Liver (tissue), 9 donors: Measurements from ENCODE around the gene COL4A1. TPM values are rescaled to one million over a fixed set of nuclear protein-coding genes. Genes with fewer than 3 reads are reported as not detected.

Experiments used
- DNase-seq: peaks from one replicate; pipeline ENCODE4 v3.0.0-alpha.2; 2017; ENCODE audit warnings: low spot score
- H3K27ac ChIP-seq, 2 donors: one replicate each; pipeline ENCODE4 v1.7.0; 2013; ENCODE audit warnings: inconsistent platforms in 2 of 2, low read length in 2 of 2, control low read depth in 1 of 2, low read depth in 1 of 2, mild to moderate bottlenecking in 1 of 2
- H3K27me3 ChIP-seq, 4 donors: one replicate each; pipeline versions ENCODE4 v1.6.1 to v1.7.0; 2013; ENCODE audit warnings: low read length in 3 of 4, inconsistent platforms in 1 of 4, mild to moderate bottlenecking in 1 of 4, moderate library complexity in 1 of 4; ENCODE audit not compliant: control insufficient read depth in 4 of 4, insufficient read depth in 4 of 4
- H3K36me3 ChIP-seq, 4 donors: one replicate each; pipeline versions ENCODE4 v1.6.1 to v1.7.0; 2013; ENCODE audit warnings: low read length in 3 of 4, mild to moderate bottlenecking in 3 of 4, low read depth in 1 of 4, moderate library complexity in 1 of 4; ENCODE audit not compliant: control insufficient read depth in 4 of 4, insufficient read depth in 3 of 4
- H3K4me1 ChIP-seq, 4 donors: one replicate each; pipeline versions ENCODE4 v1.6.1 to v1.7.0; 2013; ENCODE audit warnings: low read length in 3 of 4, mild to moderate bottlenecking in 3 of 4, moderate library complexity in 1 of 4; ENCODE audit not compliant: control insufficient read depth in 4 of 4, insufficient read depth in 4 of 4
- H3K4me3 ChIP-seq, 3 donors: one replicate each; pipeline versions ENCODE4 v1.6.1 to v1.7.0; 2013; ENCODE audit warnings: low read length in 3 of 3, control low read depth in 1 of 3, low read depth in 1 of 3, mild to moderate bottlenecking in 1 of 3
- H3K9ac ChIP-seq, 2 donors: one replicate each; pipeline ENCODE4 v1.7.0; 2013; ENCODE audit warnings: low read length in 2 of 2, mild to moderate bottlenecking in 2 of 2, moderate library complexity in 2 of 2, control low read depth in 1 of 2, low read depth in 1 of 2
- H3K9me3 ChIP-seq, 4 donors: one replicate each; pipeline versions ENCODE4 v1.6.1 to v1.7.0; 2013; ENCODE audit warnings: low read length in 3 of 4; ENCODE audit not compliant: control insufficient read depth in 4 of 4
- EGR1 ChIP-seq, 2 donors: IDR thresholded peaks; 2 replicates each; pipeline ENCODE4 v1.6.1; 2016 to 2018; ENCODE audit warnings: antibody characterized with exemption in 2 of 2, low read depth in 2 of 2
- FOXA1 ChIP-seq: IDR thresholded peaks from 2 replicates; pipeline ENCODE4 v1.6.1; 2016; ENCODE audit warnings: antibody characterized with exemption
- FOXA2 ChIP-seq: IDR thresholded peaks from 2 replicates; pipeline ENCODE4 v1.6.1; 2016; ENCODE audit warnings: antibody characterized with exemption
- HNF4A ChIP-seq, 2 donors: conservative IDR thresholded peaks; 2 replicates each; pipeline ENCODE4 v1.6.1; 2016; ENCODE audit warnings: antibody characterized with exemption in 2 of 2, mild to moderate bottlenecking in 2 of 2
- HNF4G ChIP-seq: IDR thresholded peaks from 2 replicates; pipeline ENCODE4 v1.6.1; 2016; ENCODE audit warnings: antibody characterized with exemption
- JUND ChIP-seq, 2 donors: IDR thresholded peaks; 2 replicates each; pipeline ENCODE4 v1.6.1; 2016; ENCODE audit warnings: antibody characterized with exemption in 2 of 2
- RXRA ChIP-seq, 2 donors: IDR thresholded peaks; 2 replicates each; pipeline ENCODE4 v1.6.1; 2017 to 2018; ENCODE audit warnings: antibody characterized with exemption in 2 of 2, mild to moderate bottlenecking in 1 of 2
- TAF1 ChIP-seq: conservative IDR thresholded peaks from 2 replicates; pipeline ENCODE4 v1.6.1; 2016; ENCODE audit warnings: antibody characterized with exemption, mild to moderate bottlenecking
- WGBS: extraction: QIAGEN DNeasy Blood & Tissue Kit; methylation state at CpG from one replicate; pipeline ENCODE4 v1.1.7; 2013; 5-methylcytosine and 5-hydroxymethylcytosine counted together
- polyA plus RNA-seq, 2 donors: library from polyadenylated mRNA; stranded (reverse) in 1 of 2; unstranded in 1 of 2; fragments of 200-250 nt in 1 of 2; fragments of >200 nt in 1 of 2; fragmentation: Nextera tagmentation in 1 of 2; extraction: Ambion mirVana in 1 of 2; gene quantifications; one replicate each; pipeline versions ENCODE4 v1.2.1 to v1.2.3, GENCODE V29; 2013 to 2015
- total RNA-seq, 2 donors: library from RNA; depleted of rRNA; stranded (reverse); fragments of >200 nt; gene quantifications; one replicate each; pipeline ENCODE4 v1.2.3, GENCODE V29; 2014
- TF ChIP-seq, protein P1 (sequence below): fragments of 150-350 bp; IDR thresholded peaks from 2 replicates; pipeline ENCODE4 v1.5.1; 2017; ENCODE audit warnings: improper control_type of control experiment, low read depth, low read length; ENCODE audit not compliant: missing input control
- TF ChIP-seq, protein P2 (sequence below): IDR thresholded peaks from 2 replicates; pipeline ENCODE4 v1.6.1; 2016; ENCODE audit warnings: antibody characterized with exemption
- TF ChIP-seq, protein P3 (sequence below): IDR thresholded peaks from 2 replicates; pipeline ENCODE4 v1.6.1; 2016; ENCODE audit warnings: antibody characterized with exemption
- TF ChIP-seq, protein P4 (sequence below): IDR thresholded peaks from 2 replicates; pipeline ENCODE4 v1.6.1; 2016; ENCODE audit warnings: antibody characterized with exemption, mild to moderate bottlenecking
- donor health status: healthy.
- donor health status: healthy.
- donor health status: healthy.
- donor health status: healthy.
- donor health status: healthy.

COL4A1 gene
- total and polyA plus RNA-seq, 4 donors: 5.0 to 68.5 (median 37.9) TPM

DNA sequence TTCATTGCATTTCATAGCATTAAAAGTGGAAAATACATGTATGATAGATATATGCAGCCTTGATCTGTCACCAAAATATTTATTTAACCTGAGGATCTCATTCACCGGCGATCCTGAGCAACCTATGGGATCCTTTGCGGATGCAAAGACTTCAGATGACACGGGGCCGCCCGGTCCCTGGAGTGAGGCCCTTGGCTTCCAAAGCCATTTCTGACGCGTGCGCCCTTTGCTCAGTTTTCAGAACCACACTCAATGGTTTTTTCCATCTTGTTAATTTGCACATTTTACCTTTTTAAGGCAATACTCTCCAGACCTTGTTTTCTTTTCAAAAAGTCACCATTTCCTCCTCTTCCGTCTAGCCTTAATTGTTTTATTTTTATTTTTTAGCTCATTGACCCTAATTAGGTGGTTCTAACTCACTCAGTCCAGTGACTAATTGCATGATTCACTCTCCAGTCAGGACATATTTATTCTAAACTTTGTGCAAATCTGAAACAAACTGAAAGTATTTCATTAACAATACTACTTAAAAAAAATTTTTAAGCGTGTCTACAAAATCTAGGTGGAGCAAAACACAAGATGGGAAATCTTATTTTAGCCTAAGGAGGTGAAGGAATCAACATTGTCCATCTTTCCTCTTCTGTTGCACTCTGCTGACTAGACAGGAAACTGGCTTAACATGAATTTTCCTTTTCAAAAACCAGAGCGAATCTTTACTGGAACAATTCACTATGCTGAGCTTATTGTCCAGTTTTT lies 47.9 kb downstream of the COL4A1 start:
- Histone ChIP-seq H3K9me3 (no peaks in the 10 kb centered on the region), H3K4me1 (peaks cover 0 to 2% (median 0%) of the 10 kb centered on the region in 4 donors), H3K27me3 (no peaks in the 10 kb centered on the region), H3K9ac (no peak overlapping the region), H3K36me3 (no peaks in the 10 kb centered on the region), H3K27ac (no peak overlapping the region), H3K4me3 (no peak overlapping the region)
- 85% methylated on average over 12 of the region's 12 CpGs for WGBS
- TF ChIP-seq EGR1 (IDR thresholded peaks at IDR 0.05; ENCODE audit: low read depth in 2 of 2) (no peak), JUND (IDR thresholded peaks at IDR 0.05) (no peak), RXRA (IDR thresholded peaks at IDR 0.05) (no peak), HNF4G (no peak), TAF1 (no peak), FOXA1 (no peak), HNF4A (conservative IDR thresholded peaks at IDR 0.05) (no peak), FOXA2 (no peak)
- TF ChIP-seq, protein P1, sequence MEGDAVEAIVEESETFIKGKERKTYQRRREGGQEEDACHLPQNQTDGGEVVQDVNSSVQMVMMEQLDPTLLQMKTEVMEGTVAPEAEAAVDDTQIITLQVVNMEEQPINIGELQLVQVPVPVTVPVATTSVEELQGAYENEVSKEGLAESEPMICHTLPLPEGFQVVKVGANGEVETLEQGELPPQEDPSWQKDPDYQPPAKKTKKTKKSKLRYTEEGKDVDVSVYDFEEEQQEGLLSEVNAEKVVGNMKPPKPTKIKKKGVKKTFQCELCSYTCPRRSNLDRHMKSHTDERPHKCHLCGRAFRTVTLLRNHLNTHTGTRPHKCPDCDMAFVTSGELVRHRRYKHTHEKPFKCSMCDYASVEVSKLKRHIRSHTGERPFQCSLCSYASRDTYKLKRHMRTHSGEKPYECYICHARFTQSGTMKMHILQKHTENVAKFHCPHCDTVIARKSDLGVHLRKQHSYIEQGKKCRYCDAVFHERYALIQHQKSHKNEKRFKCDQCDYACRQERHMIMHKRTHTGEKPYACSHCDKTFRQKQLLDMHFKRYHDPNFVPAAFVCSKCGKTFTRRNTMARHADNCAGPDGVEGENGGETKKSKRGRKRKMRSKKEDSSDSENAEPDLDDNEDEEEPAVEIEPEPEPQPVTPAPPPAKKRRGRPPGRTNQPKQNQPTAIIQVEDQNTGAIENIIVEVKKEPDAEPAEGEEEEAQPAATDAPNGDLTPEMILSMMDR: no peak
- TF ChIP-seq, protein P2, sequence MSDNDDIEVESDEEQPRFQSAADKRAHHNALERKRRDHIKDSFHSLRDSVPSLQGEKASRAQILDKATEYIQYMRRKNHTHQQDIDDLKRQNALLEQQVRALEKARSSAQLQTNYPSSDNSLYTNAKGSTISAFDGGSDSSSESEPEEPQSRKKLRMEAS: no peak
- TF ChIP-seq, protein P3, sequence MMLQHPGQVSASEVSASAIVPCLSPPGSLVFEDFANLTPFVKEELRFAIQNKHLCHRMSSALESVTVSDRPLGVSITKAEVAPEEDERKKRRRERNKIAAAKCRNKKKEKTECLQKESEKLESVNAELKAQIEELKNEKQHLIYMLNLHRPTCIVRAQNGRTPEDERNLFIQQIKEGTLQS: no peak
- no peak for DNase-seq

DNA sequence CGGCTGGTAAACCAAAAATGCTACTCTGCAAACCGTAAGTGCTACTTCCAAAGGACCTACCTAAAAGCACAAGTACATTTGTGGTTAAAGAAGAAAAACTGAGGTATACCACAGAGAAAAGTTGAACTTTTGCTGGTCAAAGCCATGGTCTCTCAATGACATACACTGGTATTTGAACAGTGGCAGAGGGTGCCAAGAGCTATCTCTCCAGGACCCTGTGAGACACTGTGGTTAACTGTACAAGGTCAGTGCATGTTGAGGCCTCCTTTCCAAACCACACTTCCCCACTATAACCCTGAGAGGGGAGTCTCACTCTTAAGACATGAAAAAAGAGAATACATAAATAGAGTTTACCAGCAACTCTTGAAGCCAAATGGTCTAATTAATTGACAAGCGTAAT lies 49.5 kb downstream of the COL4A1 start:
- TF ChIP-seq, protein P4, sequence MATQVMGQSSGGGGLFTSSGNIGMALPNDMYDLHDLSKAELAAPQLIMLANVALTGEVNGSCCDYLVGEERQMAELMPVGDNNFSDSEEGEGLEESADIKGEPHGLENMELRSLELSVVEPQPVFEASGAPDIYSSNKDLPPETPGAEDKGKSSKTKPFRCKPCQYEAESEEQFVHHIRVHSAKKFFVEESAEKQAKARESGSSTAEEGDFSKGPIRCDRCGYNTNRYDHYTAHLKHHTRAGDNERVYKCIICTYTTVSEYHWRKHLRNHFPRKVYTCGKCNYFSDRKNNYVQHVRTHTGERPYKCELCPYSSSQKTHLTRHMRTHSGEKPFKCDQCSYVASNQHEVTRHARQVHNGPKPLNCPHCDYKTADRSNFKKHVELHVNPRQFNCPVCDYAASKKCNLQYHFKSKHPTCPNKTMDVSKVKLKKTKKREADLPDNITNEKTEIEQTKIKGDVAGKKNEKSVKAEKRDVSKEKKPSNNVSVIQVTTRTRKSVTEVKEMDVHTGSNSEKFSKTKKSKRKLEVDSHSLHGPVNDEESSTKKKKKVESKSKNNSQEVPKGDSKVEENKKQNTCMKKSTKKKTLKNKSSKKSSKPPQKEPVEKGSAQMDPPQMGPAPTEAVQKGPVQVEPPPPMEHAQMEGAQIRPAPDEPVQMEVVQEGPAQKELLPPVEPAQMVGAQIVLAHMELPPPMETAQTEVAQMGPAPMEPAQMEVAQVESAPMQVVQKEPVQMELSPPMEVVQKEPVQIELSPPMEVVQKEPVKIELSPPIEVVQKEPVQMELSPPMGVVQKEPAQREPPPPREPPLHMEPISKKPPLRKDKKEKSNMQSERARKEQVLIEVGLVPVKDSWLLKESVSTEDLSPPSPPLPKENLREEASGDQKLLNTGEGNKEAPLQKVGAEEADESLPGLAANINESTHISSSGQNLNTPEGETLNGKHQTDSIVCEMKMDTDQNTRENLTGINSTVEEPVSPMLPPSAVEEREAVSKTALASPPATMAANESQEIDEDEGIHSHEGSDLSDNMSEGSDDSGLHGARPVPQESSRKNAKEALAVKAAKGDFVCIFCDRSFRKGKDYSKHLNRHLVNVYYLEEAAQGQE: no peak
- 90% methylated on average over 3 of the region's 3 CpGs for WGBS
- Histone ChIP-seq H3K9ac (no peak overlapping the region), H3K27ac (no peak overlapping the region), H3K4me1 (peaks cover 0 to 2% (median 0%) of the 10 kb centered on the region in 4 donors), H3K27me3 (no peaks in the 10 kb centered on the region), H3K36me3 (no peaks in the 10 kb centered on the region), H3K9me3 (no peaks in the 10 kb centered on the region), H3K4me3 (no peak overlapping the region)
- no peak for DNase-seq
